Measurements from ENCODE around the gene HHIP.

GRCh38 chr4:144650311-144651005, 4.5 kb downstream of the HHIP start:
- TF ChIP-seq CTCF (conservative IDR thresholded peaks at IDR 0.05) (no peak), ZFX (IDR thresholded peaks at IDR 0.05) (no peak)
